Measurements from ENCODE around the gene SMYD3.

- TF ChIP-seq CTCF (IDR thresholded peaks at IDR 0.05) (no peak), POLR2A (IDR thresholded peaks at IDR 0.05) (no peak)
Measured at GRCh38 chr1:245987219-245987545, 519.9 kb downstream of the SMYD3 start.
